Measurements from ENCODE around the gene ZBTB7B. TPM values are rescaled to one million over a fixed set of nuclear protein-coding genes. Genes with fewer than 3 reads are reported as not detected.

Gene ZBTB7B
- total RNA-seq = 53.3 TPM
- long read RNA-seq, transcript ZBTB7B-201 (2 exons, 2,129 nt) = major isoform, 6 of 16 reads
- long read RNA-seq, partial matches to known transcripts = 6 of 16 reads
- long read RNA-seq, other reads (novel, unspliced or antisense) = 3 of 16 reads

DNA sequence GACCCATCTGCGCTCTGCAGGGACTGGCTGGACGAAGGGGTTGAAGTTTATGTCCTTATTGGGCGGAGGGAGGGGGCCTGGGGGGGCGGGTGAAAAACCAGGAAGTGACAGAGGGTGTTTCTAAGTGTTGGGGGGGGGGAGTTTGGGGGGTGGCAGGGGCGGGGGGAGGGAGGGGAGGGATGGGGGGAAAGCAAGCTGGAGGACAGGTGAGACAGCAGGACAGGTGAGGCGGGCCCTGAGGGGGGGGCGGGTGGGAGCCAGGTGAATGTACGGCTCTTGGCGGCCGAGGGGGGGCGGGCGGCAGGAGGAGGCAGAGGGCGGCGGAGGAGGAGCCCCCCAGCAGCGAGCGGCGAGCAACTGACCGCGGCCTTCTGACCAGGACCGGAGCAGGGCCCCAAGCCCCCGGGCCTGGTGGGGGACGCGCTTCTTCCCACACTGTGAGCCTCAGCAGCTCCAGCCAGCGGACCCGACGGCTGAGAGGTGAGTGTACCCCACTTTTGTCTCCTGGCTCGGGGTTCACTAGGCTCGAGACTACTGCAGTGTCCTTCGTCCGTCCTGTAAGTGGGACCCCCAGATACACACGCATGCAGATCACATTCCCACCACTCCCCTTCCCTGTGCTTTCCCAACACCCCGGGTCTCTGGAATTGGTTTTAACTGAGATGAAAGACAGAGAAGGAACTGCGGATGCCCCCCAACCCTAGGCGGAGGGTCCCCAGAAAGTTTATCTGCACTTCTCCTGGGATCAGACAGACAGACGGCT, at the start of gene ZBTB7B:
TSS of gene ZBTB7B (plus strand) at position 339 of the 763 bp plus-strand sequence. CDS start 11,859 bp downstream, outside the sequence.
- ATAC-seq = peak; percentile 5
- intact Hi-C loops (cut with DNase I) = loop anchor here (2.0 to 5.0 kb wide), 2 partner anchors 20 to 40 kb away; partner anchors contain the start of genes FLAD1 and PYGO2
- DNase-seq (ENCODE audit: missing footprints) = no peak

GRCh38 chr1:154953611-154954038, 49.0 kb upstream of the ZBTB7B start:
- intact Hi-C loops (cut with DNase I) = no loop called here
- DNase-seq (ENCODE audit: missing footprints) = peak; percentile 37
- ATAC-seq = no peak

- DNase-seq (ENCODE audit: missing footprints) = no peak
- intact Hi-C loops (cut with DNase I) = no loop called here
- no peak for ATAC-seq
These were observed 48.1 kb upstream of the ZBTB7B start for GRCh38 chr1:154954541-154954940.

DNA sequence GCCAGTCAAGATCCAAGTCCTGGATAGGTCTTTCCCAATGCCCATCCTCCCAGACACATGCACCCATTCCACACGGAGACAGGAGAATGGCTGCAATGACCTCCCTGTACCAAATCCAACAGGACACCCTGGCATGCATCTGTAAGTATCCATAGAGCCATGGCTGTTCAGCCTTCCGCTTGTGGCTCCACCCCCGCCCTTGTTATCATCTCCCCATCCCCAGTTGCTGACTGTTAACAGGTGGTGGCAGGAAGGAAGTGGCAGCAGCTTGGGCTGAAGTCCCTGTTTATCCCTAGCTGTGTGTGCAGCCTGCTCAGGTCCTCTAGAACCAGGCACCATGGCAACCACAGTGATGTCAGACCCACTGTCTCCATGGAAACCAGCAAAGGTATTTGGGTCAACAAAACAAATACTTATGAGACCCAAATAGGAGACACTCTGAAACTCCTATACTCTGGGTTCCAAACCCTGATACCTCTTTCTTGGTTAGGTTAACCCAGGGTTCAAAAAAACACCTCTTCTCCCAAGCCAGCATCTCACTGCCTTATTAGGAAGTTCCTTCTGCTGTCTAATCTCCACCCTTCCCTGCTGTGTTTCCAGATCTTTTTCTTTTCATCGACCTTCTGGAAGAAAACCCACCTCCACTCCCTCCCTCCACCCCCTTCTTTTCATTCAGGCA, 47.4 kb upstream of the ZBTB7B start:
- intact Hi-C loops (cut with DNase I) = no loop called here
- ATAC-seq (no peak), DNase-seq (ENCODE audit: missing footprints) (peak; percentile 69)

DNA sequence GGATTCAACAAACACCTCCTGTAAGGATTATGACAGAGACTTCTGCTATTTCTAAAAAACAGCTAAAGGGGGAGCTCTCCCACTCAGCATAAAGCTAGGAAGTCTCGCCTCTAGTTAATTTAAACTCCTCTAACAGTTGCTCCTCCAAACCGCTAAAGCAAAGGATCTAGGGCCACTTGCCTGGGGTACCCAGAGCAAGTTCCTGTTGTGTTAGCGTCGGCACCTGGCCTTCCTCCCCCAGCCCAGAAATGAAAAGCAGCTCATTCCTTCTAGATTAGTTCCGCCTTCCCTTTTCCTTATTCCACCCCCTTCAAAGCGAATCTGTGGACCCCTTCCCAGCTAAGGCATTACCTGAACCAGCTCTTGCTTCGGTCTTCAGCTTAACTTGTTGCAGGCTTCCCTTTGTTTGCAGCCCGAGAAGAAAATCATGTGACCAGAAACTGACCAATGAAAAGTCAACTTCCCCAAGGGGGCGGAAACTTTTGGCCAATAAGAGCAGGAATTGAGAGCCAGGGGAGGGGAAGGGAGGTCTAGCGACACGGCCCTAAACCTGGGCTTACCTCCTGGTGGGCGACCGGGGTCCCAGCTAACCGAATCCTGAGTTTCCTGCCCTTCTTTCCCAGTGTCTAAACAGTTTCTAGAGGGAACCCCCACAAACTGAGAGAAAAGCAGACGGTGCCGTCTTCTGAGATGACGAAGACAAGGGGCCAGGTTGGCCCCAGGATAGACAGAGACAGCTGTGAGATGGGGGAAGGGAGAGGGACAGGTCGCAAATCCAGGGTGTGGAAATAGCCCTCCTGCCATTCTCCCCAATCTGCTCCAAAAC, 46.7 kb upstream of the ZBTB7B start, which contains the start of gene PBXIP1:
TSS of gene PBXIP1 (minus strand) at position 382 of the 826 bp plus-strand sequence. CDS start 2,378 bp downstream, outside the sequence.
- intact Hi-C loops (cut with DNase I) = no loop called here
- ATAC-seq (peak; percentile 84), DNase-seq (ENCODE audit: missing footprints) (peak; percentile 68)

DNA sequence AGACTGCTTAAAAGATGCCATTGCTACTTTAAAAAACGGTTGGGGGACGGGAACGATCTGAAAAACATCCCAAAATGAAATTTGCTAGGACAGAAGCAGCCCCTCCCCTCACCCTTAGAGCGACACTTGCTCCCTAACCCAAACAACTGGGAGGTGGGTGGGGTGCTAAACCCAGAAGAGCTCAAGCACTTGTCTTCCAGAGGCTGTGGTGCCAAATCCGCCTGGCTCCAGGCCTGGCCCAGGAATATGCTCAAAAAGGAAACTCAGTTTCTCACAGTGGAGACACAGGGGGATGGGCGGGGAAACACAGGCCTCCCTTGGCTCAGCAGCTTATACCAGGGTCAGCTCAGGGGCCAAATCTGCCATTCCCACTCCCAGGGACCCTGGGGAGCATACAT, 46.1 kb upstream of the ZBTB7B start:
- DNase-seq (ENCODE audit: missing footprints) = peak; percentile 69
- intact Hi-C loops (cut with DNase I) = no loop called here

GRCh38 chr1:154957091-154957657, 45.4 kb upstream of the ZBTB7B start:
- intact Hi-C loops (cut with DNase I) = no loop called here
- ATAC-seq = no peak

More for the DNA sequence above, 46.1 kb upstream of the ZBTB7B start:
- no peak for ATAC-seq

DNA sequence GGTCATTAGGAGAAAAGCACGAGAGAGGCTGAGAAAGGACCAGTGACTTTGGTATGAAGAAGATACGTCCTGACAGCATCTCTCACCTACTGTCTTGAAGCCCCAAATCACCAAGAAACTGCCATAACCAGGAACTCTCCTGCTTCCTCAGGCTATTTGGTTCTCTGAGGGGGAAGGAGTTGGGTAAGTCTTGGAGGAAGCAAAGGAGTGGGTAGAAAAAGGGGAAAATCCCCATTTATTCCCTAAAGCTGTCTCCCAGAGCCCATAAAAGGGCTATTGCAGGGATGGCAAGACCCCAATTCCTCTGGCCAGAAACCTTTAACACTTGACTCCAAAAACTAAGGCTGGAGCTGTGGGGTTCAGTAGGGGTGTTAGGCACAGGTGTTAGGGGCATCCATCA, 44.6 kb upstream of the ZBTB7B start:
- DNase-seq (ENCODE audit: missing footprints) (no peak), ATAC-seq (no peak)
- intact Hi-C loops (cut with DNase I) = no loop called here

More at GRCh38 chr1:154957091-154957657, 45.4 kb upstream of the ZBTB7B start:
- DNase-seq (ENCODE audit: missing footprints) = peak; percentile 23

DNA sequence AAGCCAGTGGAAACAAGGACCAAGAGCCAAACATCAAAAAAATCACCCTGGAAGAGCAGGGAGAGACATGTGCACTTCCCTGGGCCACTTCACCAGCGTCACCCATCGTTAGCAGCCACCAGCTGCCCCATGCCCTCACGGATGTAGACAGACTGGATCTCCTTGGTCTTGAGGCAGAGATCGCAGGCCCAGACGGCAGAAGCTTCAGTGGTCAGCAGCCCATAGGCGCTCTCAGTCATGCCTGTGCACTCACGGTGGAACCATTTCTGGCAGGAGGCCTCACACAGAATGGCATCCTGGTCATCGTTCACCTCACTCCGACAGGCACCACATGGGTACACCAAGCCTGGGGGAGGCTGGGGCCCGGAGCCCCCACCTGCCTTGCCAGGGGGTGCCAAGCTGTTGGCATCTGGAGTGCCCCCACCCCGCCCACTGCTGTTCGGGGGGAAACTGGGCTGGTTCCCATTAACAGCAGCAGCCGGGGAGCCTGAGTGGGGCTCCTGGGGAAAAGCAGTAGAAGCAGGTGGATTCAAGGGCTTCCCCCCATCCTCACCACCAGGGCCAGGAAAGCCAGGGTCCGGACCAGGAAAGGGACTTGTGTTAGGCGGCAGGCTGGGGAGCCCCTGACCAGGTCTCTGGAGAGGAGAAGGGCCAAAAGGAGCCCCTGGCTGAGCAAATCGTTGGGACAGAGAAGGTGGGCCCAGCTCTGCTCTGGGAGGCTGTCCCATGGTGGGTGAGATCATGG, 43.7 kb upstream of the ZBTB7B start:
- intact Hi-C loops (cut with DNase I) = no loop called here
- ATAC-seq = no peak
- DNase-seq (ENCODE audit: missing footprints) = peak; percentile 42

DNA sequence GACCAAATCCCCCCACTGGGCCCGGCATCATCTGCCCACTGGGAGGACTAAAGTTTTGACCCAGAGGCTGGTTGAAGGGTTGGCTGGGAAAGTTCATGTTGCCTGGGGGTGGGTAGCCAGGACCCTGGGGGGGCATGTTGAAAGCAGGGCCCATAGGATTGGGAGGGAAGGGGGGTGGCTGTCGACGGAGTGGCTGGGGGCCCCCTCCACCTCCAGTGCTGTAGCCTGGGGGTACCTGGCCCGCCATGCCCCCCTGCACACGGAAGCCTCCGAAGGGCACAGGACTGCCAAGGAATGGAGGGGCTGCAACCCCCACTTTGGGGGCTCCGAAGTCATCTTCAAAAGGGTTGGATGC, 43.2 kb upstream of the ZBTB7B start:
- intact Hi-C loops (cut with DNase I) = no loop called here
- no peak for ATAC-seq
- DNase-seq (ENCODE audit: missing footprints) = peak; percentile 4

- DNase-seq (ENCODE audit: missing footprints) (peak; percentile 2), ATAC-seq (no peak)
- intact Hi-C loops (cut with DNase I) = loop anchor here (5.0 kb wide), 2 partner anchors 42 to 102 kb away; partner anchors contain the start of genes EFNA4 and ZBTB7B
These were observed 42.0 kb upstream of the ZBTB7B start for GRCh38 chr1:154960446-154961136.

GRCh38 chr1:154961207-154962155, 41.1 kb upstream of the ZBTB7B start, which contains the start of gene PYGO2:
PYGO2 (minus strand) TSS chr1:154961782; CDS start chr1:154961576, 206 bp downstream.
- intact Hi-C loops (cut with DNase I) = loop anchor here (5.0 kb wide), 2 partner anchors 41 to 101 kb away; partner anchors contain the start of genes EFNA4 and ZBTB7B
- peak; percentile 93 for DNase-seq (ENCODE audit: missing footprints)
- ATAC-seq = peak; percentile 87

DNA sequence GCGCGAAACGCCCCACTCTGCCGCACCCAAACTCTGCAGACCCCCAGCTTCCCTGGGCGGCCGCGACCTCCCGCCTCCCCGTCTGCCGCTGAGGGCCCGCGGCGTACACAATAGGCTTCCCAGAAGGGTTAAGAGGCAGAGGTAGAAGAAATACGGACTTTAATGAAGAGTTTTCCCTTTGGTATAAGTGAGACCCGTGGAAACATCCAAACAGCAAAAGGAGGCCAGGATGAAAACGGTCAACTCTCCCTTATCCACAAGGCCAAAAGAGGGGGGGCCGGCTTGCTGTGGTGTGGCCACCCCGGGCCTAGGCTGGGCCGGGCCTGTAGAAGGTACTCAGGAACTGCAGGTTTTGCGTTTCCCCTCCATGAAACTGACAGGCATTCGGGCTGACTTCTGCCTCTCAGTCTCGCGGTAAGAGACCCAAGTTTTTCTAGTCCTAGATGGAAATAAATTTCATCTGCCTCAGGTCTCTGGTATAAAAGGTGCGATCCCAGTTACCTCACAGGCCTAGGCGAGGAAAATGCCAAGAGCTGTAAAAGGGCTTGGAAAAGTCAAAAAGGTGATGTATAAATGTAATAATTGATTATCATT, 40.3 kb upstream of the ZBTB7B start:
- DNase-seq (ENCODE audit: missing footprints) (peak; percentile 60), ATAC-seq (peak; percentile 15)
- intact Hi-C loops (cut with DNase I) = loop anchor here (5.0 kb wide), 2 partner anchors 40 to 100 kb away; partner anchors contain the start of genes EFNA4 and ZBTB7B

- intact Hi-C loops (cut with DNase I) = loop anchor here (5.0 kb wide), 2 partner anchors 39 to 99 kb away; partner anchors contain the start of genes EFNA4 and ZBTB7B
- ATAC-seq = no peak
- DNase-seq (ENCODE audit: missing footprints) = peak; percentile 64
These were observed 39.7 kb upstream of the ZBTB7B start for GRCh38 chr1:154962795-154963330.

- DNase-seq (ENCODE audit: missing footprints) (peak; percentile 60), ATAC-seq (no peak)
- intact Hi-C loops (cut with DNase I) = loop anchor here (5.0 kb wide), 2 partner anchors 39 to 99 kb away; partner anchors contain the start of genes EFNA4 and ZBTB7B
These were observed 39.0 kb upstream of the ZBTB7B start for GRCh38 chr1:154963643-154964042.

Measured in Right ventricle myocardium inferior (tissue), 1 donor.